ENCODE results near the gene MAP2. TPM values are rescaled to one million over a fixed set of nuclear protein-coding genes. Genes with fewer than 3 reads are reported as not detected.

Gene MAP2
- total and polyA plus RNA-seq, 2 experiments from 2014 or later = 2.9 to 4.4 TPM

- TF ChIP-seq EZH2 (IDR thresholded peaks at IDR 0.05; ENCODE audit: low read depth, unreplicated experiment) = no peak
- no peak for TF ChIP-seq CTCF (conservative IDR thresholded peaks at IDR 0.05; ENCODE audit: low read depth in 2 of 2)
Observed at GRCh38 chr2:209600341-209601171, 176.7 kb downstream of the MAP2 start (continued).

DNA sequence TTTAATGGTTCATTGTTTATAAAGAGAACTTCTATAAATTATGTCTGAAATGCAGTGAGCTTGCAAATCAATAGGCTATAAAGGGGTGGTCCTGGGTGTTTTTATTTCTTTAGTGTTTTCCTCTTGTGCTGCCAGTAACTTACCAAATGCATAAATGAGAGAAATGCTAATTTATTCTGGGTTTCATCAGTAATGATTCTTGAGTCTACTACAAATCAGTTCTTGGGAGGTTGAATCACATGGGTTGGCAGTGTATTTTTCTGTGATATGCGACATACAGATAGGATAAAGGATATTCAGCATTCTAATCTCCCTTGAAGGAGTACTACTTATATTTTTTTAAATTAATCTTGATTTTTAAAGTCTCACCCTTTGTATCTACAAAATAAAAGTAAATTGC lies 177.7 kb downstream of the MAP2 start:
- H3K9me3 Mint-ChIP-seq = no peaks in the 10 kb centered on the region
- no peak overlapping the region for H3K27ac ChIP-seq (ENCODE audit: low read depth)
- no peaks in the 10 kb centered on the region for H3F3A ChIP-seq (replicated peaks; ENCODE audit: low read depth)
- DNase-seq (ENCODE audit: low spot score) (no peak), ATAC-seq (no peak)
- peaks cover 9% of the 10 kb centered on the region; the same call in 2 of the 3 replicates for H3K4me1 Mint-ChIP-seq
- no peak overlapping the region for H3K4me2 ChIP-seq
- no peak overlapping the region for H2AFZ ChIP-seq
- no peaks in the 10 kb centered on the region for H3K36me3 Mint-ChIP-seq (ENCODE audit: low read depth)
- no peaks in the 10 kb centered on the region for H3K9me2 ChIP-seq (ENCODE audit: insufficient read depth)
- no peaks in the 10 kb centered on the region for H4K20me1 ChIP-seq (replicated peaks; ENCODE audit: insufficient read depth)
- no peaks in the 10 kb centered on the region for H3K79me2 ChIP-seq (replicated peaks; ENCODE audit: insufficient read depth)
- no peak overlapping the region; the same call in 1 of the 2 replicates for H3K27ac Mint-ChIP-seq
- H3K4me3 ChIP-seq = no peak overlapping the region
- H3K36me3 ChIP-seq (ENCODE audit: insufficient read depth) = no peaks in the 10 kb centered on the region
- no peak overlapping the region for H3K4me3 Mint-ChIP-seq
- no peaks in the 10 kb centered on the region for H3K27me3 Mint-ChIP-seq (ENCODE audit: insufficient read depth, low read depth, poor library complexity)
- 0 out of 2 replicates have a peak, but pooled peaks cover 7% of the 10 kb centered on the region for H3K4me1 ChIP-seq (ENCODE audit: insufficient read depth)
- H3K27me3 ChIP-seq (ENCODE audit: insufficient read depth) = no peaks in the 10 kb centered on the region
- TF ChIP-seq, protein P1, sequence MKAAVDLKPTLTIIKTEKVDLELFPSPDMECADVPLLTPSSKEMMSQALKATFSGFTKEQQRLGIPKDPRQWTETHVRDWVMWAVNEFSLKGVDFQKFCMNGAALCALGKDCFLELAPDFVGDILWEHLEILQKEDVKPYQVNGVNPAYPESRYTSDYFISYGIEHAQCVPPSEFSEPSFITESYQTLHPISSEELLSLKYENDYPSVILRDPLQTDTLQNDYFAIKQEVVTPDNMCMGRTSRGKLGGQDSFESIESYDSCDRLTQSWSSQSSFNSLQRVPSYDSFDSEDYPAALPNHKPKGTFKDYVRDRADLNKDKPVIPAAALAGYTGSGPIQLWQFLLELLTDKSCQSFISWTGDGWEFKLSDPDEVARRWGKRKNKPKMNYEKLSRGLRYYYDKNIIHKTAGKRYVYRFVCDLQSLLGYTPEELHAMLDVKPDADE (IDR thresholded peaks at IDR 0.05) = no peak
- TF ChIP-seq REST (IDR thresholded peaks at IDR 0.05; ENCODE audit: unreplicated experiment) = no peak
- TF ChIP-seq ZNF114 (CRISPR knock-in tag; IDR thresholded peaks at IDR 0.05) = no peak
- TF ChIP-seq CREB1 (CRISPR knock-in tag; IDR thresholded peaks at IDR 0.05; ENCODE audit: low read depth) = no peak
- no peak for TF ChIP-seq POLR2AphosphoS5 (IDR thresholded peaks at IDR 0.05; ENCODE audit: low read depth)
- TF ChIP-seq ZNF331 (CRISPR knock-in tag; IDR thresholded peaks at IDR 0.05; ENCODE audit: low read depth) = no peak
- no peak for TF ChIP-seq CTCF (conservative IDR thresholded peaks at IDR 0.05; ENCODE audit: low read depth in 2 of 2)
- no peak for TF ChIP-seq EZH2phosphoT487 (IDR thresholded peaks at IDR 0.05; ENCODE audit: unreplicated experiment)
- TF ChIP-seq EZH2 (IDR thresholded peaks at IDR 0.05; ENCODE audit: low read depth, unreplicated experiment) = no peak

All from GM23338 (cell line).